HG03520 (cell line): ENCODE results near the gene GPD1L.

ENCODE experiments used
- ATAC-seq: cut with Tn5 transposase; IDR thresholded peaks from one replicate; pipeline ENCODE4 v1.9.1; 2021; ENCODE audit warnings: mild to moderate bottlenecking, moderate library complexity; ENCODE audit not compliant: unreplicated experiment

GPD1L gene

DNA sequence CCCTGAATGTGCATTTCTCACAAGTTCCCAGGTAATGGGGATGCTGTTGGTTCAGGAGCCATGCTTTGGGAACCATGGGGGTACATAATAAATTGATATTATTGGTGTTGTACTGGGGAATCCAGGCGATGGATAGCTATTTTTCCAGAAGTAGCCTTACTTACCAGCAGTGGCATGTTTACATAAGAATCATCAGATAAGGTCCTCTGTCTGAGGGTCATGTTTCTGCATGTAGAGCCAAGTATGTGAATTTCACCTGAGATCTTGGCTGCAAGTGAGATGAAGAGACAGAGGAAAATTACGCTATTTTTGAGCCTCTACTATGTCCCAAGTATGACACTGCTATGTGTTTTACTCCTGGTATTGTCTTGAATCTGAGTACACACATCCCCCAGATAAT, 26.3 kb downstream of the GPD1L start:
- ATAC-seq = no peak

GRCh38 chr3:32136703-32137102, 30.3 kb downstream of the GPD1L start:
- no peak for ATAC-seq

DNA sequence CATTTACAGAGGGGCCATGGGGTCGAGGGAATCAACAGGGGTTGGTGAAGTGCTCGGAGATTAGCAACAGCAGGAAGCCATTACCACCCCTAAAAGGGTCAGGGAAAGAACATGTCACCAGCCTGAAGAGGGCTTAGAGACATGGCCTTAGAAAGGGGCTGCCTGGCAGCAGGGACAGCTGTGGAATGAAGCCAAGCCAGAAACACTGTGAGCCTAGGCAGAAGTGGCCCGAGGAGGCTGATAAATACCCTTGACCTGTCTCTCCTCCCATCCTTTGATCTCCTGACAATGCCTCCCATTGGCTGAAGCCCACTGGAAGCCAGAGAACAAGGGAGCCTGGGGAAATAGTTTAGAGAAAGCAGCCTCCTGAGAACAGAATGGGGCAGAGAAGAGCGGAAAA, 31.4 kb downstream of the GPD1L start:
- ATAC-seq = no peak

- ATAC-seq = no peak
Observed at GRCh38 chr3:32138545-32139104, 32.2 kb downstream of the GPD1L start.

DNA sequence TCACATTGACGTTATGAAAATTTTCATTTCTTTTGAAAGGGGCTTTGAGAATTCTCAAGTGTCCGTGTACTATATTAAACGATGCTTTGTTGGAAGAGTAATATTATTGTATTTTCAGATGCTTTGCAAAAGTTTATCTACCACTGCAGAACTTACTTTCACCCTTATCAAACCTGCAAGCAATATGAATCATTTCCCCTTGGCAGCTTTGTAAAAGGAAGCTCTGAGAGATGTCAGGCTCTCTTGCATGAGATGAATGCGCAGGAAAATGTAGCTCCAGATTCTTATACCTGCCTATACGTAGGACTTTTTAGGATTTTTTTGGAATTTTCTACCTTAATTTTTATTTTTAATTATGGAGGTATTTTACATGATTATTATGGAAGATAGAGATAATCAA, 34.5 kb downstream of the GPD1L start:
- no peak for ATAC-seq

GRCh38 chr3:32143849-32144757, 37.7 kb downstream of the GPD1L start:
- no peak for ATAC-seq

DNA sequence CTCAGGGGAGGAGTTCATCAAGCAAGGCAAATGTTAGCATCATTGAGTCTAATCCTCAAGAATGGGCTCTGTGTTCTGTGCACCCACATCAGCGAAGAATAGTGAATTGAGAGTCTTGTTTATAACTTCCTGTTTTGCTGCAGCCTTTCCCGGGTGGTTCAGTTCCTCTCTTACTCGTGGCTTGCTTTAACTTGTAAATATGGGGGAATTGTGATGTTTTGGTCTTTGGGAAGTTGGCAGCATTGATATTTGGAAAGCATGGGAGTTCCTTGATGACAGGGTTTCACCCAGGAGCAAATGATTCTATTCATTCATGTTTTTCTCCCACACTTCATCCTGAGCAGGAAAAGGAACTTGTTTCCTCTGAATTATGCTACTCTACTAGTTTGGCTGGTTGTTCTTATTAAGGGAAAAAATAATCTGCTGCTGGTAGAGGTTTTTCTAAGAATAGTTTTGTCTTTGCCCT, 40.4 kb downstream of the GPD1L start:
- no peak for ATAC-seq

- ATAC-seq = no peak
Observed at GRCh38 chr3:32147509-32147908, 41.1 kb downstream of the GPD1L start.

- ATAC-seq = no peak
Observed at GRCh38 chr3:32147933-32148332, 41.5 kb downstream of the GPD1L start.

GRCh38 chr3:32148351-32148750, 41.9 kb downstream of the GPD1L start:
- ATAC-seq = no peak

DNA sequence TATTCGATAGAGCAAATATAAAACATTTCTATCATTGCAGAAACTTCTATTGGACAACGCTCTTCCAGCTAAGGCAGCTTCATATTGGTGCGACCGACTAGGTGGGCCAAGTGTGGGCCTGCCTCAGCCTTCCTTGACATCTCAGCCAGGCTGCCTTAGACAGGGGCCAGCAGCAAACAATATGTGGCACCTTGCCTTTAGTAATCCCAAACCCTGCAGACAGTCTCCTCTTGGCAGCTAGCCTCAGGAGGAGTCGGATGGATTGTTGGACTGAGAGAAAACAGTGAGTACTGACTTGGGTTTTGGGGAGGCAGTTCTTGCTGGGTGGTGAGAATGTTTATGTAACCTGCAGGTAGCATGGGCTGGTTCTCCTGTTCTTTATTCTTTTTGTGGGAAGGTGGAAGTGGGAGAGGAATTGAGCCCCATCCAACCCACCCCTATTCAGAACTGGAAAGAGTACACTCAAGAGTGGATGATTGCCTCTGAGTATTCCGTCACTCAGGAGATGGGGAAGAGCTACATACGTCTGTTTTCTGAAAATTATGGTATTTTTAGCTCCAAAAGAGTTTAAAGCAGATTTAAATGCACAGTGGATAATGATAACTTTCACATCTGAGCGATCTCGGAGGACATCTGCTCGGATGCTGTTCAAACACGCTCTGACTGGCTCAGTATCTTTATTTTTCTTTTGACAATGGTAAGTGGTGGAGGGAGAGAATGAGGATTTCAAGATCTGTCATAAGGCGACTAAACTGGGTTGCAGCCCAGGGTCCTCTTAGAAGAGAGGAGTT, 47.2 kb downstream of the GPD1L start:
- no peak for ATAC-seq

- no peak for ATAC-seq
Observed at GRCh38 chr3:32154205-32154579, 47.8 kb downstream of the GPD1L start.

- no peak for ATAC-seq
Observed at GRCh38 chr3:32155117-32155516, 48.7 kb downstream of the GPD1L start.

DNA sequence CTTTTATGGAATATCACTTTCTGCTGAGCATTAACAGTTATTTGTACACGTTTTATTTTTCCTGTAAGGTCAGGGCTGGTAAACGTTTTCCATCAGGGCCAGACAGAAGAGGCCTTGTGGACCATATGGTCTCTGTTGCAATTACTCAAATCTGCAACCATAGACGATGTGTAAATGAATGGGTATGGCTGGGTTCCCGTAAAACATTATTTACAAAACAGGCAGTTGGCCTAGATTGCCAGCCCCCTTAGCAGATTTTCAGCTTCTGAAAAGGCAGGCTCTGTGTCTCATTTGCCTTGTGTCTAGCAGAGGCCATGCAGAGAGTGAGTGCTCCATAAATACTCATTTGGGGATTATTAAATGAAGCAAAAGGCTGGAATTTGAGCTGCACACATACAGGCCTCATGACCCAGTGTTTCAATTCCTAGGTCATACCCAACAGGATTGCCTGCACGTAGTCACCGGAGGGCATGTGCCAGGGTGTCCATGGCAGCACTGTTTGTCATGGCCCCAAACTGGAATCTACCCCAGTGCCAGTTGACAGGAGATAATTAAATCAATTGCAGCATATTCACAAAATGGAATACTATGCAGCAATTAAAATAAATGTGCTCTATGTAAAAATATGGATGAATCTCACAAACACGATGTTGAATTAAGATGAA, 51.3 kb downstream of the GPD1L start:
- ATAC-seq = no peak

DNA sequence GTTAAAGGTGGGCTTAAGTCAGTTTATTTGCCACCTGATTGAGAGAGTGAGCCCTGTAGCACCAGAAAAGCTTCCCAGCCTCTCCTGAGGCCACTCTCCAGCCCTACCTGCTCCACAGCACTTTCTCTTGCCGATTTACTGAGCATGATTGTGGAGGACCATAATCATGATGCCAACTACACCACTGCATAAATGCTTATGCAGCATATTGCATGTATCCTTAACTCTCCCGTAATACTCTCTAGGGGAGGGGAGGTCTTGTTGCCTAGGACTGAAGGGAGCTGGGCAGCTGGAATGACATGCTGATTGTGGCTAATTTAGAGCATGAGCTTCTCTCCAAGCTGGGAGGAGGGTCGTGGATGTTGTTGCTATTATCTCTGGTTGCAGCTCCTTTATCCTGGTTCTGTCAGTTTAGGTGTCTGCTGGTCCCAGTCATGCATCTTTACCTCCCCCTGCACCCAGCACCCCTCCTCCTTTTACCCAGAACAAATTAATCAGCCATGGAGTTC, 54.3 kb downstream of the GPD1L start:
- no peak for ATAC-seq

GRCh38 chr3:32165442-32165841, 59.0 kb downstream of the GPD1L start:
- ATAC-seq = no peak

DNA sequence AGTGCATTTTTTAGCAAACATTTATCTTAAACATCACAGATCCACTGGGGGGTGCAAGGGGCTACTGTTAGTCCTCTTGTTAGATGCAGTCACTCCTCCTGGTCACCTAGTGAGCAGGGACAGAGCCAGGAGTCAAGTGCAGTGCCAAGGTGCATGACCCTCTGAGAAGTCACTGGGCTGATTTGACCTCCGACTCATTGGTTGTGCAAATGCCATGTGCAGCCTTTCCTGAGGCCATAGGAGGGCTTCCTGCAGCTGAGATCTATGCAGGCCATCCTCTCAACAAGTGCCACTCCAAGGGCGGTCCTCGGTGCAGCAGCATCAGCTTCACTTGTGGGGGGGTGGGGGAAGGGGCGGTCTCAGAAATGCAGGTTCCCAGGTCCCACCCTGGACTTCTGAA, 60.2 kb downstream of the GPD1L start:
- no peak for ATAC-seq

- no peak for ATAC-seq
Observed at GRCh38 chr3:32172420-32172819, 66.0 kb downstream of the GPD1L start.

- no peak for ATAC-seq
Observed at GRCh38 chr3:32175607-32176197, 69.3 kb downstream of the GPD1L start.

DNA sequence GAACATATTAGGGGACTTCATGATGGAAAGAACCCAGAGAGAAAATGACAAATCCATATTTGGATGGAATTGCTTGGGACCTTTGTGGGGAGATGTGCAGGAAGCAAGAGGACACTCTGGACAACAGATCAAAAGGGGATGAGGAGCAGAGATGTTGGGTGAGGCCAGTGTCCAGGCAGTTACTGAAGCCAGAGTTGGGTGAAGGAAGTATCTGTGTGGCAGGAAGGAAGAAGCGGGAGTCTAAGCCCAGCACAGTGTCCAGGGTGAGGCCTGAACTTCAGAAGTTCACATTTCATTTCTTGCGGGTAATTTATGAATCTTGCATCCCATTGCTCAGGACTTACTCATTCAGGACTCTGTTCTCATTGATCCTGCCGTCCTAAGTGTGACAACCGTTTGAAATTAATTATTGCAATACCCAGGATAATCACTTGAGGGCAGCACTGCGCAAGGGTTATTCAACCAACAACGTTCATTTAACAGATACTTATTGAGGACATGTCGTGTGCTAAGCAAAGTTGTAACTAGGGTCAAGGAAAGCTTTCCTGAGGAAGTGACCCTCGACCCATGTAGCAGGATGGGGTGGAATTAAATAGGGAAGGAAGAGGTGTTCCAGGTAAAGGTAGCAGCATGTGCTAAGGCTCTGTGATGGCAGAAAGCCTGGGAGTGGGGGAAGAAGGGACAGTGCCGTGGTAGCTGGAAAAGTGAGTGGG, 70.7 kb downstream of the GPD1L start:
- ATAC-seq = peak; percentile 32
